ENCODE results near the gene TUBA4A.

Gene TUBA4A

DNA sequence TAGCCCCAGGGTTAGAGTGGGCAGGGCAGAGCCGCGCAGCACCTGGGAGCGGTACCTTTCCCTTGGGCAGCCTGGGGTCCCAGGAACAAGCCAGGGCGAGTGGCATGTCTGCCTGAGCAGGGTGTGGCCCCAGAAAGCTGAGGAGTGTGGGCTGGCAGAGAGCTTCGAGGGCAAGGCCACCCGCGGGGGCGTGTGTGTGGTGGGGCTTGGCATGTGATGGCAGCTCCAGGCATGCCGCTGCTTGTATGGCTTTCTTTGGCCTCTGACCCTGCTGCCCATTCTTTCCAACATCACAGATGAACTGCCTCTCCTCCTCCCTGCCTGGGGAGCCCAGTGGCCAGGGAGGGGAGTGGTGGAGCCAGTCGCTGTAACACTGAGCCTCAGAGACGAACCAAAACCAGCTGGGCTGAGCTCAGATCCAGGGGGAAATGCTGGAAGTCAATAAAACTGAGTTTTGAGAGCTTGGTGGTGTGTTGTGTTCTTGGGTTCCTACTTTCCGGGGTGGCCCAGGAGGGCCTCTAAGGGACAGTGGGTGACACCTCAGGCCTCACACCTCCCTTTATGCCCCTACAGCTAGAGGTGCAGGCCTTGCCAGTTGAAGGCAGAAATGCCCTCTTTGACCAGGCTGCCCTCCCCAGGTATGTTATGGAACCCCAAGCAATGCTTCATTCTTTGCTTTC lies 32.9 kb upstream of the TUBA4A start:
- DNase-seq (ENCODE audit: low read depth): no peak
- in situ Hi-C loops (cut with HindIII; ENCODE audit: low sequenced_read_pairs): no loop called here
- no peak overlapping the region for H3K4me3 ChIP-seq (ENCODE audit: low read depth, low read length)
- TF ChIP-seq CTCF (IDR thresholded peaks at IDR 0.05; ENCODE audit: low read depth, low read length, missing control alignments): no peak

- no peak for DNase-seq (ENCODE audit: low read depth)
- in situ Hi-C loops (cut with HindIII; ENCODE audit: low sequenced_read_pairs): no loop called here
- no peak for TF ChIP-seq CTCF (IDR thresholded peaks at IDR 0.05; ENCODE audit: low read depth, low read length, missing control alignments)
- H3K4me3 ChIP-seq (ENCODE audit: low read depth, low read length): no peak overlapping the region
Measured at GRCh38 chr2:219285894-219286425, 32.2 kb upstream of the TUBA4A start.

DNA sequence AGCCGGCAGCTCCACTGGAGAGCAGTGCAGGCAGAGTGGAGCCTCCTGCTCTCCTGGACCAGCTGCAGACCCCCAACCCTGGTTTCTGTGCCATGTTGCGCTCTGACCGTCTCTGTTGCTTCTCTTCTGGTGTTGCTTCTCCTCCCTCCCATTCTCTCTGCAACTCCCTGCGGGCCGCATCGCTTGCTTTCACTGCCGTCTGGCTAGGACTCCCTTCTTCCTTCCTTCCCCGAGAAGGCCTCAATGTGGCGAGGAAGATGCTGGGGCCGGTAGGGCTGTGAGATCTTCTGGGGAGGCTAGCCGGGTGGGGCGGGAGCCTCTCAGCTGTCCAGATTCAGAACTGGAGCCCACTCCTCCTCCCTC lies 31.6 kb upstream of the TUBA4A start:
- no peak for TF ChIP-seq CTCF (IDR thresholded peaks at IDR 0.05; ENCODE audit: low read depth, low read length, missing control alignments)
- no peak for DNase-seq (ENCODE audit: low read depth)
- no peak overlapping the region for H3K4me3 ChIP-seq (ENCODE audit: low read depth, low read length)
- in situ Hi-C loops (cut with HindIII; ENCODE audit: low sequenced_read_pairs): no loop called here

- in situ Hi-C loops (cut with HindIII; ENCODE audit: low sequenced_read_pairs): no loop called here
- no peak for TF ChIP-seq CTCF (IDR thresholded peaks at IDR 0.05; ENCODE audit: low read depth, low read length, missing control alignments)
Measured at GRCh38 chr2:219284501-219285372, 31.0 kb upstream of the TUBA4A start.

GRCh38 chr2:219282943-219283581 lies 29.3 kb upstream of the TUBA4A start:
- no peak for DNase-seq (ENCODE audit: low read depth)
- no peak for TF ChIP-seq CTCF (IDR thresholded peaks at IDR 0.05; ENCODE audit: low read depth, low read length, missing control alignments)
- in situ Hi-C loops (cut with HindIII; ENCODE audit: low sequenced_read_pairs): no loop called here
- H3K4me3 ChIP-seq (ENCODE audit: low read depth, low read length): no peak overlapping the region

More at GRCh38 chr2:219284501-219285372, 31.0 kb upstream of the TUBA4A start:
- no peak overlapping the region for H3K4me3 ChIP-seq (ENCODE audit: low read depth, low read length)
- no peak for DNase-seq (ENCODE audit: low read depth)

DNA sequence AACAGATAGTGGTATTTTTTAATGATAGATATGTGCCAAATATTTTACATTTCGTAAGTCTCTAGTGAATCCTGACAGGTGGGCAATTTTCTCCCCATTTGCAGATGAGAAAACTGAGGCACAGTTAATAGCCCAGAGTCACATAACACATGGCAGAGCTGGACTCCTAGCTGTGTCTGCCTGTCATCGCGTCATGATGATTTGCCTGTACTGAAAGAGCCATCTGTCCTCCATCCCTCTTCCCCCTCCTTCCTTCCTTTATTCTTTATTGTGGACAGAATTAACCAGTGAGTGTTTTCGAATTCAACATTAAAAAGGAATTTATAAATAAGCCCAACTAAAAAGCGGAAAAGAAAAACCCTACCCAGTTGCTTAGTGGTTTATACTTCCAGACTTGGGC lies 28.7 kb upstream of the TUBA4A start:
- in situ Hi-C loops (cut with HindIII; ENCODE audit: low sequenced_read_pairs): no loop called here
- H3K4me3 ChIP-seq (ENCODE audit: low read depth, low read length): no peak overlapping the region
- no peak for TF ChIP-seq CTCF (IDR thresholded peaks at IDR 0.05; ENCODE audit: low read depth, low read length, missing control alignments)
- DNase-seq (ENCODE audit: low read depth): no peak

Data from astrocyte of the cerebellum (primary cell).